NCI-H2196 (cell line): ENCODE data around the gene MEF2C.
"Not testable (repeated sequence)": the region's sequence is repeated elsewhere in the genome, so short reads cannot be mapped to it uniquely, and the experiment has no call there.

ENCODE experiments used
- DNase-seq: peaks from one replicate; lab custom pipeline; 2025; ENCODE audit not compliant: unreplicated experiment; lab: John Stamatoyannopoulos, UW

MEF2C gene

GRCh38 chr5:88883059-88883835 is at the start of gene MEF2C:
MEF2C (minus strand) TSS chr5:88883184; CDS start chr5:88823788, 59,396 bp downstream.
- DNase-seq = no peak

- no peak for DNase-seq
Observed at GRCh38 chr5:88932541-88932940, 49.6 kb upstream of the MEF2C start.

- no peak for DNase-seq
Observed at GRCh38 chr5:88930335-88930734, 47.4 kb upstream of the MEF2C start.

GRCh38 chr5:88929385-88929784 is 46.4 kb upstream of the MEF2C start:
- no peak for DNase-seq

- no peak for DNase-seq
Observed at GRCh38 chr5:88926774-88927173, 43.8 kb upstream of the MEF2C start.

GRCh38 chr5:88925692-88926490 is 42.9 kb upstream of the MEF2C start:
- no peak for DNase-seq

- no peak for DNase-seq
Observed at GRCh38 chr5:88924330-88924657, 41.3 kb upstream of the MEF2C start.

- no peak for DNase-seq
Observed at GRCh38 chr5:88923623-88924329, 40.8 kb upstream of the MEF2C start.

GRCh38 chr5:88912743-88913142 is 29.8 kb upstream of the MEF2C start:
- not testable (repeated sequence) for DNase-seq

GRCh38 chr5:88911059-88911572 is 28.1 kb upstream of the MEF2C start:
- not testable (repeated sequence) for DNase-seq

- DNase-seq = not testable (repeated sequence)
Observed at GRCh38 chr5:88904478-88904877, 21.5 kb upstream of the MEF2C start.

- not testable (repeated sequence) for DNase-seq
Observed at GRCh38 chr5:88903966-88904365, 21.0 kb upstream of the MEF2C start.

- not testable (repeated sequence) for DNase-seq
Observed at GRCh38 chr5:88901077-88901476, 18.1 kb upstream of the MEF2C start.

- DNase-seq = no peak
Observed at GRCh38 chr5:88899096-88899737, 16.2 kb upstream of the MEF2C start.

GRCh38 chr5:88897748-88898147 is 14.8 kb upstream of the MEF2C start:
- DNase-seq = no peak

GRCh38 chr5:88895681-88896501 is 12.9 kb upstream of the MEF2C start:
- no peak for DNase-seq

GRCh38 chr5:88892669-88893068 is 9.7 kb upstream of the MEF2C start:
- no peak for DNase-seq

GRCh38 chr5:88890070-88890781 is 7.2 kb upstream of the MEF2C start:
- DNase-seq = no peak
